Measurements from ENCODE around the gene RSBN1L. TPM values are rescaled to one million over a fixed set of nuclear protein-coding genes. Genes with fewer than 3 reads are reported as not detected.

RSBN1L gene
- total and polyA plus RNA-seq, 2 experiments from 2014 or later: 4.8 to 19.2 TPM

DNA sequence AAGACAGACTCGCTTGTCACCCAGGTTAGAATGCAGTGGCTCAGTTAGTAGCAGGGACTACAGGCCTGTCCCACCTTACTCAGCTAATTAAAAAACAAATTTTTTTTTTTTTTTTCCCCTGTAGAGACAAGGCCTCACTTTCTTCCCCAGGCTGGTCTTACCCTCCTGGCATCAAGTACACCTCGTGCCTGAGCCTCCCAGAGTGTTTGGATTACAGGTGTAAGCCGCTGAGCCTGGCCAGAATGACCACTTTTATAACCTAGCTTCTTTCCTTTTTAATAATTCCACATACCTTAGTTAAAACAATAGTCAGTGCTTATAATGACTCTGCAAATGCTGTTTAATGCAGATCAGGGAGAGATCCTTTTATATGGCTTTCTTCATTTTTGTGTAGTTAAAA, 31.3 kb downstream of the RSBN1L start:
- no peaks in the 10 kb centered on the region for H3K9me3 ChIP-seq (ENCODE audit: low read depth)
- TF ChIP-seq, protein P1, sequence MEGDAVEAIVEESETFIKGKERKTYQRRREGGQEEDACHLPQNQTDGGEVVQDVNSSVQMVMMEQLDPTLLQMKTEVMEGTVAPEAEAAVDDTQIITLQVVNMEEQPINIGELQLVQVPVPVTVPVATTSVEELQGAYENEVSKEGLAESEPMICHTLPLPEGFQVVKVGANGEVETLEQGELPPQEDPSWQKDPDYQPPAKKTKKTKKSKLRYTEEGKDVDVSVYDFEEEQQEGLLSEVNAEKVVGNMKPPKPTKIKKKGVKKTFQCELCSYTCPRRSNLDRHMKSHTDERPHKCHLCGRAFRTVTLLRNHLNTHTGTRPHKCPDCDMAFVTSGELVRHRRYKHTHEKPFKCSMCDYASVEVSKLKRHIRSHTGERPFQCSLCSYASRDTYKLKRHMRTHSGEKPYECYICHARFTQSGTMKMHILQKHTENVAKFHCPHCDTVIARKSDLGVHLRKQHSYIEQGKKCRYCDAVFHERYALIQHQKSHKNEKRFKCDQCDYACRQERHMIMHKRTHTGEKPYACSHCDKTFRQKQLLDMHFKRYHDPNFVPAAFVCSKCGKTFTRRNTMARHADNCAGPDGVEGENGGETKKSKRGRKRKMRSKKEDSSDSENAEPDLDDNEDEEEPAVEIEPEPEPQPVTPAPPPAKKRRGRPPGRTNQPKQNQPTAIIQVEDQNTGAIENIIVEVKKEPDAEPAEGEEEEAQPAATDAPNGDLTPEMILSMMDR (IDR thresholded peaks at IDR 0.05; ENCODE audit: poor library complexity): no peak
- TF ChIP-seq EZH2phosphoT487 (IDR thresholded peaks at IDR 0.05; ENCODE audit: low read depth, severe bottlenecking, unreplicated experiment): no peak
- no peaks in the 10 kb centered on the region for H3K9me2 ChIP-seq (replicated peaks; ENCODE audit: insufficient read depth)
- WGBS (ENCODE audit: low lambda C conversion rate, missing lambda C conversion rate): 73% methylated on average over 3 of the region's 3 CpGs
- H4K20me1 ChIP-seq (ENCODE audit: insufficient read depth, poor library complexity, severe bottlenecking): peaks cover 52% of the 10 kb centered on the region
- no peak overlapping the region for H2AFZ ChIP-seq
- DNase-seq (ENCODE audit: low spot score): no peak
- H3K27ac ChIP-seq: peak overlapping the region; percentile 68
- peaks cover 100% of the 10 kb centered on the region for H3K79me2 ChIP-seq
- H3K4me2 ChIP-seq: peak overlapping the region; percentile 69
- H3K36me3 ChIP-seq (replicated peaks; ENCODE audit: insufficient read depth, low read depth): no peaks in the 10 kb centered on the region
- H3K4me1 ChIP-seq (ENCODE audit: insufficient read depth): peaks cover 26% of the 10 kb centered on the region
- no peak overlapping the region for H3K4me3 ChIP-seq
- no peaks in the 10 kb centered on the region for H3K27me3 ChIP-seq

GRCh38 chr7:77727936-77728701, 31.9 kb downstream of the RSBN1L start:
- no peaks in the 10 kb centered on the region for H3K27me3 ChIP-seq
- peaks cover 100% of the 10 kb centered on the region for H3K79me2 ChIP-seq
- TF ChIP-seq, protein P1 (IDR thresholded peaks at IDR 0.05; ENCODE audit: poor library complexity): no peak
- TF ChIP-seq EZH2 (IDR thresholded peaks at IDR 0.05; ENCODE audit: borderline replicate concordance) (no peak), EZH2phosphoT487 (IDR thresholded peaks at IDR 0.05; ENCODE audit: low read depth, severe bottlenecking, unreplicated experiment) (no peak)
- H3K36me3 ChIP-seq (replicated peaks; ENCODE audit: insufficient read depth, low read depth): no peaks in the 10 kb centered on the region
- peaks cover 26% of the 10 kb centered on the region for H3K4me1 ChIP-seq (ENCODE audit: insufficient read depth)
- H3K27ac ChIP-seq: peak overlapping the region; percentile 68
- 31% methylated on average over 8 of the region's 8 CpGs for whole genome bisulfite sequencing (ENCODE audit: low lambda C conversion rate, missing lambda C conversion rate)
- peaks cover 54% of the 10 kb centered on the region for H4K20me1 ChIP-seq (ENCODE audit: insufficient read depth, poor library complexity, severe bottlenecking)
- no peak overlapping the region for H2AFZ ChIP-seq
- H3K4me3 ChIP-seq: no peak overlapping the region
- peak; percentile 10 for DNase-seq (ENCODE audit: low spot score)
- no peaks in the 10 kb centered on the region for H3K9me2 ChIP-seq (replicated peaks; ENCODE audit: insufficient read depth)
- H3K4me2 ChIP-seq: peak overlapping the region; percentile 69
- H3K9me3 ChIP-seq (ENCODE audit: low read depth): no peaks in the 10 kb centered on the region

DNA sequence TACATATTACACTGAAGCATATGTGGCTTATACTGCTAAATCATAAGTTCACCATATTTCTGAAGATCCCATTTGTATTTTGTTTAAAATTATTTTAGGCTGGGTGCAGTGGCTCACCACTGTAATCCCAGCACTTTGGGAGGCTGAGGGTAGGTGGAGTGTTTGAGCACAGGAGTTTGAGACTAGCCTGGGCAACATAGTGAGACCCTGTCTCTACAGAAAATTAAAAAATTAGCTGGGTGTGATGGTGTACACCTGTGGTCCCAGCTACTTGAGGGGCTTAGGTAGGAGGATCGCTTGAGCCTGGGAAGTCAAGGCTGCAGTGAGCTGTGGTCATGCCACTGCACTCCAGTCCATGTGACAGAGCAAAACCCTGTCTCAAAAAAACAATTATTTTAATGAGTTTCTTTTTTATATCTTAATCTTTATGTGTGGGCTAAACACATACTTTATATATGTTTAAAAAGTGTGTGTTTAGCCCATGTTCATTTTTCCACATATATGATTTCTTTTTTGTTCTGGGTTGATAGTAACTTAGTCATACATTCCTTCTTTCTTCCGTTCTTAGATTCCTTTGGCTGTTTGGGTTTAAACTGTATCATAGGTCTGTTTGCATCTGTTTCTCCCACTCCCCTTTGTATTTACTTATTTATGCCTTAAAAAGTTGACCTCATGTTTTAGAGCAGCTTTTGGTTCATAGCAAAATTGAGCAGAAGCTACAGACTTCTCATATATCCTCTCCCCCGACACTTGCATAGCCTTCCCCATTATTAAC, 33.5 kb downstream of the RSBN1L start:
- no peaks in the 10 kb centered on the region for H3K27me3 ChIP-seq
- no peak overlapping the region for H3K4me3 ChIP-seq
- WGBS (ENCODE audit: low lambda C conversion rate, missing lambda C conversion rate): 81% methylated on average over 3 of the region's 3 CpGs

More for the DNA sequence above, 33.5 kb downstream of the RSBN1L start:
- no peak for DNase-seq (ENCODE audit: low spot score)
- no peaks in the 10 kb centered on the region for H3K9me2 ChIP-seq (replicated peaks; ENCODE audit: insufficient read depth)
- H3K27ac ChIP-seq: peak overlapping the region; percentile 68
- no peaks in the 10 kb centered on the region for H3K9me3 ChIP-seq (ENCODE audit: low read depth)
- peaks cover 26% of the 10 kb centered on the region for H3K4me1 ChIP-seq (ENCODE audit: insufficient read depth)
- H2AFZ ChIP-seq: no peak overlapping the region
- peaks cover 99% of the 10 kb centered on the region for H3K79me2 ChIP-seq
- H3K36me3 ChIP-seq (replicated peaks; ENCODE audit: insufficient read depth, low read depth): no peaks in the 10 kb centered on the region
- H4K20me1 ChIP-seq (ENCODE audit: insufficient read depth, poor library complexity, severe bottlenecking): peaks cover 57% of the 10 kb centered on the region
- TF ChIP-seq, protein P1 (IDR thresholded peaks at IDR 0.05; ENCODE audit: poor library complexity): no peak
- TF ChIP-seq EZH2 (IDR thresholded peaks at IDR 0.05; ENCODE audit: borderline replicate concordance) (no peak), EZH2phosphoT487 (IDR thresholded peaks at IDR 0.05; ENCODE audit: low read depth, severe bottlenecking, unreplicated experiment) (no peak)
- H3K4me2 ChIP-seq: peak overlapping the region; percentile 69
